Endothelial cell (in vitro differentiated cells): ENCODE data around the gene DENND1B. TPM values are rescaled to one million over a fixed set of nuclear protein-coding genes. Genes with fewer than 3 reads are reported as not detected.
"Not testable (repeated sequence)": the region's sequence is repeated elsewhere in the genome, so short reads cannot be mapped to it uniquely, and the experiment has no call there.

ENCODE experiments used
- DNase-seq: peaks from one replicate; pipeline ENCODE4 v3.0.0; 2021; ENCODE audit warnings: low spot score
- H3K27ac Mint-ChIP-seq: one replicate; pipeline ENCODE4 v1.8.0; 2021; ENCODE audit warnings: mixed read lengths, inconsistent platforms; ENCODE audit not compliant: unreplicated experiment
- H3K27me3 Mint-ChIP-seq: one replicate; pipeline ENCODE4 v1.8.0; 2021; ENCODE audit warnings: mild to moderate bottlenecking, moderate library complexity, mixed read lengths, inconsistent platforms; ENCODE audit not compliant: unreplicated experiment
- H3K36me3 Mint-ChIP-seq: one replicate; pipeline ENCODE4 v1.8.0; 2021; ENCODE audit warnings: mild to moderate bottlenecking, low read depth, mixed read lengths, inconsistent platforms; ENCODE audit not compliant: unreplicated experiment
- H3K4me1 Mint-ChIP-seq: one replicate; pipeline ENCODE4 v1.8.0; 2021; ENCODE audit warnings: mild to moderate bottlenecking, mixed read lengths, inconsistent platforms; ENCODE audit not compliant: unreplicated experiment
- H3K4me3 Mint-ChIP-seq: one replicate; pipeline ENCODE4 v1.8.0; 2021; ENCODE audit warnings: mild to moderate bottlenecking, mixed read lengths, inconsistent platforms; ENCODE audit not compliant: unreplicated experiment
- H3K9me3 Mint-ChIP-seq: one replicate; pipeline ENCODE4 v1.8.0; 2021; ENCODE audit warnings: mixed read lengths, inconsistent platforms; ENCODE audit not compliant: unreplicated experiment
- CTCF ChIP-seq: fragments of 200-600 bp; sonication (generic); IDR thresholded peaks from one replicate; pipeline ENCODE4 v1.5.0; 2021; ENCODE audit warnings: antibody characterized with exemption; ENCODE audit not compliant: unreplicated experiment
- total RNA-seq: library from RNA; stranded (reverse); fragmentation: NEBNext Ultra II Directional; extraction: Animal tissue kit (Norgen Biotek cat#: 25700); gene quantifications from one replicate; pipeline ENCODE4 v1.2.1, GENCODE V29; 2021; ENCODE audit not compliant: unreplicated experiment

DENND1B gene
- total RNA-seq, 1 donor from 2014 or later, result 7.5 TPM

- Mint-ChIP-seq H3K36me3 (no peaks in the 10 kb centered on the region), H3K9me3 (no peaks in the 10 kb centered on the region), H3K27ac (no peak overlapping the region), H3K4me1 (no peaks in the 10 kb centered on the region), H3K4me3 (no peak overlapping the region), H3K27me3 (peaks cover 6% of the 10 kb centered on the region)
- TF ChIP-seq CTCF, result peak; percentile 77
- DNase-seq, result peak; percentile 51
Measured at GRCh38 chr1:197521118-197521739, 254.1 kb downstream of the DENND1B start.

- H3K36me3 Mint-ChIP-seq, result no peaks in the 10 kb centered on the region
- no peak for DNase-seq
- H3K4me1 Mint-ChIP-seq, result no peaks in the 10 kb centered on the region
- TF ChIP-seq CTCF, result peak; percentile 57
- H3K4me3 Mint-ChIP-seq, result no peak overlapping the region
- no peak overlapping the region for H3K27ac Mint-ChIP-seq
- H3K9me3 Mint-ChIP-seq, result no peaks in the 10 kb centered on the region
- H3K27me3 Mint-ChIP-seq, result peaks cover 6% of the 10 kb centered on the region
Measured at GRCh38 chr1:197519741-197520334, 255.4 kb downstream of the DENND1B start.

DNA sequence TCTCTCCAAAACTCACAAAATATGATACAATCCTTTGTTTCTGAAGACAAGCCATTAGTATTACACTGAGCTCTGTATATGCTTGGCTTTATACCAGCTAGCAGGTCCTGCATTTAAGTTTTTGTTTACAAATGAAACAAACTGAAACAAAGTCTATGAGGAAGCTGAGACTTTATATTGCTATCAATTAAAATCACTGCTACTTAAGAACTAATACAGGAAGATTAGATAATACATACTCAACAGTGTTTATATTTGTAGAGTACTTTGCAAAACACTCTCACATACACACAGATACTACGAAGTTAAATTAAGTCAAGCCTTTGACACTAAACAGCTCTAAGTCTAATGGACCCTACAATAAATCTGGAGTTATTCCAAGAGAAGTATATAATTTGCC, 259.9 kb downstream of the DENND1B start:
- TF ChIP-seq CTCF, result no peak
- Mint-ChIP-seq H3K9me3 (no peaks in the 10 kb centered on the region), H3K27ac (no peak overlapping the region), H3K4me1 (no peaks in the 10 kb centered on the region), H3K27me3 (peaks cover 4% of the 10 kb centered on the region), H3K4me3 (no peak overlapping the region), H3K36me3 (no peaks in the 10 kb centered on the region)
- no peak for DNase-seq

DNA sequence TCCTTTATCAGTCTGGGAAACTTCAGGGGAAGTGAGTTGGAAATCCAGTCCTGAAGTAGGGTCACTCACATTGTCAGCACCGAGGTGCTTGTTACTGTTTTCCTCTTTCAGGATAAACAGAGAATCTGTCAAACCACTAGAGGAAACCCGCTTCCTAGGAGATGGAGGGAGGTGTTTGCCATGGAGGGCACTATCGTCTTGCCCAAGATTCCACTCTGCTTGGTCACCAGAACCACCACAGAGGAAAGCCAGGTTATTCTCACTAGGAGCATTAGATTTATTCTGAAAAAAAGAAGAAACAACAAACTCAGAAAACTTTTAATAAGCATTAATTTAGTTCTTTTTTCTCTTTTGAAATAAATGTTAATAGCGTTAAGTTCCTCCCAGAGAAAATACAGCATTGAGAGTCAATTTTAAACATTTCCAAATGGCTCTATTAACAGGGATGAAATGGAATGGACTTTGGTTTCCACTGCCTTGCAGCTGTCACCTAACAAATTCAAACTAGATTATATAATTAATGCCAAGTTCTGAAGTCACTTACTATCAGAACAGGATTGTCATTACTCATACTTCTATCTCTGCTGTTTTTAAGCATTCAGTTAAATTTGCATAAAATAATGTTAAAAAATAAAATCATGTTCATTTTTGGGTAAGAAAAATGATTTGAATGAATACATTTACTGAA, 264.4 kb downstream of the DENND1B start:
- Mint-ChIP-seq H3K27ac (no peak overlapping the region), H3K4me1 (no peaks in the 10 kb centered on the region), H3K4me3 (no peak overlapping the region), H3K9me3 (no peaks in the 10 kb centered on the region), H3K36me3 (no peaks in the 10 kb centered on the region), H3K27me3 (no peaks in the 10 kb centered on the region)
- no peak for TF ChIP-seq CTCF
- no peak for DNase-seq

GRCh38 chr1:197496722-197497121, 278.6 kb downstream of the DENND1B start:
- Mint-ChIP-seq H3K36me3 (no peaks in the 10 kb centered on the region), H3K4me3 (no peak overlapping the region), H3K4me1 (no peaks in the 10 kb centered on the region), H3K27me3 (no peaks in the 10 kb centered on the region), H3K9me3 (no peaks in the 10 kb centered on the region), H3K27ac (no peak overlapping the region)
- no peak for DNase-seq
- no peak for TF ChIP-seq CTCF

DNA sequence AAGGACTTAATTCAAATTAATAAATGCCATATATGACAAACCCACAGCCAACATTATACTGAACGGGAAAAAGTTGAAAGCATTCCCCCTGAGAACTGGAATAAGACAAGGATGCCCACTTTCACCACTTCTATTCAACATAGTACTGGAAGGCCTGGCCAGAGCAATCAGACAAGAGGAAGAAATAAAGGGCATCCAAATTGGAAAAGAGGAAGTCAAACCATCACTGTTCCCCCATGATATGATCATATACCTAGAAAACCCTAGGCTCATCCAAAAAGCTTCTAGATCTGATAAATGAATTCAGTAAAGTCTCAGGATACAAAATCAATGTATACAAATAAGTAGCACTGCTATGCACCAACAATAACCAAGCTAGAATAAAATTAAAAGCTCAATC, 283.8 kb downstream of the DENND1B start:
- H3K4me3 Mint-ChIP-seq, H3K27ac Mint-ChIP-seq, H3K9me3 Mint-ChIP-seq, H3K36me3 Mint-ChIP-seq, H3K27me3 Mint-ChIP-seq, DNase-seq, H3K4me1 Mint-ChIP-seq: not testable (repeated sequence)
